Measurements from ENCODE around the gene ADCY2.

DNA sequence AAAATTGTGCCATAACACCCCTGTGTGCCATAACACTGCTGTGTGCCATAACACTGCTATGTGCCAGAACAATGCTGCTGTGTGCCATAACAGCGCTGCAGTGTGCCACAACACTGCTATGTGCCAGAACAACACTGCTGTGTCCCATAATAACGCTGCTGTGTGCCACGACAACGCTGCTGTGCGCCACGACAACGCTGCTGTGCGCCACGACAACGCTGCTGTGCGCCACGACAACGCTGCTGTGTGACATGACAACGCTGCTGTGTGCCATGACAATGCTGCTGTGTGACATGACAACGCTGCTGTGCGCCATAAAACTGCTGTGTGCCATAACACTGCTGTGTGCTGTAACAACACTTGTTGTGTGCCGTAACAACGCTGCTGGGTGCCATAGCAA, 429.1 kb downstream of the ADCY2 start:
- no peak for TF ChIP-seq CTCF (IDR thresholded peaks at IDR 0.05)
- TF ChIP-seq POLR2AphosphoS5 (IDR thresholded peaks at IDR 0.05), result no peak

Data from prostate gland (tissue), 2 donors.